Liver (tissue), 9 donors: Measurements from ENCODE around the gene ALK. TPM values are rescaled to one million over a fixed set of nuclear protein-coding genes. Genes with fewer than 3 reads are reported as not detected.

Experiments used
- DNase-seq: peaks from one replicate; pipeline ENCODE4 v3.0.0-alpha.2; 2017; ENCODE audit warnings: low spot score
- H3K27ac ChIP-seq, 2 donors: one replicate each; pipeline ENCODE4 v1.7.0; 2013; ENCODE audit warnings: inconsistent platforms in 2 of 2, low read length in 2 of 2, control low read depth in 1 of 2, low read depth in 1 of 2, mild to moderate bottlenecking in 1 of 2
- H3K27me3 ChIP-seq, 4 donors: one replicate each; pipeline versions ENCODE4 v1.6.1 to v1.7.0; 2013; ENCODE audit warnings: low read length in 3 of 4, inconsistent platforms in 1 of 4, mild to moderate bottlenecking in 1 of 4, moderate library complexity in 1 of 4; ENCODE audit not compliant: control insufficient read depth in 4 of 4, insufficient read depth in 4 of 4
- H3K36me3 ChIP-seq, 4 donors: one replicate each; pipeline versions ENCODE4 v1.6.1 to v1.7.0; 2013; ENCODE audit warnings: low read length in 3 of 4, mild to moderate bottlenecking in 3 of 4, low read depth in 1 of 4, moderate library complexity in 1 of 4; ENCODE audit not compliant: control insufficient read depth in 4 of 4, insufficient read depth in 3 of 4
- H3K4me1 ChIP-seq, 4 donors: one replicate each; pipeline versions ENCODE4 v1.6.1 to v1.7.0; 2013; ENCODE audit warnings: low read length in 3 of 4, mild to moderate bottlenecking in 3 of 4, moderate library complexity in 1 of 4; ENCODE audit not compliant: control insufficient read depth in 4 of 4, insufficient read depth in 4 of 4
- H3K4me3 ChIP-seq, 3 donors: one replicate each; pipeline versions ENCODE4 v1.6.1 to v1.7.0; 2013; ENCODE audit warnings: low read length in 3 of 3, control low read depth in 1 of 3, low read depth in 1 of 3, mild to moderate bottlenecking in 1 of 3
- H3K9ac ChIP-seq, 2 donors: one replicate each; pipeline ENCODE4 v1.7.0; 2013; ENCODE audit warnings: low read length in 2 of 2, mild to moderate bottlenecking in 2 of 2, moderate library complexity in 2 of 2, control low read depth in 1 of 2, low read depth in 1 of 2
- H3K9me3 ChIP-seq, 4 donors: one replicate each; pipeline versions ENCODE4 v1.6.1 to v1.7.0; 2013; ENCODE audit warnings: low read length in 3 of 4; ENCODE audit not compliant: control insufficient read depth in 4 of 4
- ATF3 ChIP-seq: IDR thresholded peaks from 2 replicates; pipeline ENCODE4 v1.6.1; 2016; ENCODE audit warnings: antibody characterized with exemption
- CTCF ChIP-seq: fragments of 150-350 bp; IDR thresholded peaks from 2 replicates; pipeline ENCODE4 v1.5.1; 2017; ENCODE audit warnings: improper control_type of control experiment, low read depth, low read length; ENCODE audit not compliant: missing input control
- FOXA1 ChIP-seq: IDR thresholded peaks from 2 replicates; pipeline ENCODE4 v1.6.1; 2016; ENCODE audit warnings: antibody characterized with exemption
- GABPA ChIP-seq, 2 donors: IDR thresholded peaks in 1 of 2; conservative IDR thresholded peaks in 1 of 2; 2 replicates each; pipeline ENCODE4 v1.6.1; 2016; ENCODE audit warnings: antibody characterized with exemption in 2 of 2, mild to moderate bottlenecking in 1 of 2, moderate library complexity in 1 of 2
- HNF4A ChIP-seq, 2 donors: conservative IDR thresholded peaks; 2 replicates each; pipeline ENCODE4 v1.6.1; 2016; ENCODE audit warnings: antibody characterized with exemption in 2 of 2, mild to moderate bottlenecking in 2 of 2
- HNF4G ChIP-seq: IDR thresholded peaks from 2 replicates; pipeline ENCODE4 v1.6.1; 2016; ENCODE audit warnings: antibody characterized with exemption
- JUND ChIP-seq, 2 donors: IDR thresholded peaks; 2 replicates each; pipeline ENCODE4 v1.6.1; 2016; ENCODE audit warnings: antibody characterized with exemption in 2 of 2
- MAX ChIP-seq: IDR thresholded peaks from 2 replicates; pipeline ENCODE4 v1.6.1; 2016; ENCODE audit warnings: antibody characterized with exemption
- NR2F2 ChIP-seq: IDR thresholded peaks from 2 replicates; pipeline ENCODE4 v1.6.1; 2016; ENCODE audit warnings: antibody characterized with exemption
- RAD21 ChIP-seq, 2 donors: IDR thresholded peaks; 2 replicates each; pipeline ENCODE4 v1.6.1; 2016; ENCODE audit warnings: antibody characterized with exemption in 2 of 2, mild to moderate bottlenecking in 2 of 2
- REST ChIP-seq: IDR thresholded peaks from 2 replicates; pipeline ENCODE4 v1.6.1; 2016; ENCODE audit warnings: antibody characterized with exemption, mild to moderate bottlenecking
- RXRA ChIP-seq, 2 donors: IDR thresholded peaks; 2 replicates each; pipeline ENCODE4 v1.6.1; 2017 to 2018; ENCODE audit warnings: antibody characterized with exemption in 2 of 2, mild to moderate bottlenecking in 1 of 2
- SP1 ChIP-seq: IDR thresholded peaks from 2 replicates; pipeline ENCODE4 v1.6.1; 2018; ENCODE audit warnings: antibody characterized with exemption, mild to moderate bottlenecking
- TAF1 ChIP-seq: conservative IDR thresholded peaks from 2 replicates; pipeline ENCODE4 v1.6.1; 2016; ENCODE audit warnings: antibody characterized with exemption, mild to moderate bottlenecking
- YY1 ChIP-seq: IDR thresholded peaks from 2 replicates; pipeline ENCODE4 v1.6.1; 2016; ENCODE audit warnings: antibody characterized with exemption, mild to moderate bottlenecking
- ZBTB33 ChIP-seq: IDR thresholded peaks from 2 replicates; pipeline ENCODE4 v1.6.1; 2016; ENCODE audit warnings: antibody characterized with exemption
- WGBS: extraction: QIAGEN DNeasy Blood & Tissue Kit; methylation state at CpG from one replicate; pipeline ENCODE4 v1.1.7; 2013; 5-methylcytosine and 5-hydroxymethylcytosine counted together
- polyA plus RNA-seq, 2 donors: library from polyadenylated mRNA; stranded (reverse) in 1 of 2; unstranded in 1 of 2; fragments of 200-250 nt in 1 of 2; fragments of >200 nt in 1 of 2; fragmentation: Nextera tagmentation in 1 of 2; extraction: Ambion mirVana in 1 of 2; gene quantifications; one replicate each; pipeline versions ENCODE4 v1.2.1 to v1.2.3, GENCODE V29; 2013 to 2015
- total RNA-seq, 2 donors: library from RNA; depleted of rRNA; stranded (reverse); fragments of >200 nt; gene quantifications; one replicate each; pipeline ENCODE4 v1.2.3, GENCODE V29; 2014
- donor health status: healthy.
- donor health status: healthy.
- donor health status: healthy.
- donor health status: healthy.
- donor health status: healthy.

Gene ALK
- total and polyA plus RNA-seq, 4 donors: under 0.01 TPM; not detected in 3

GRCh38 chr2:29420464-29420863 is 500.9 kb downstream of the ALK start:
- Histone ChIP-seq H3K36me3 (no peaks in the 10 kb centered on the region), H3K27ac (no peak overlapping the region), H3K27me3 (peaks cover 0 to 2% (median under 1%) of the 10 kb centered on the region in 4 donors), H3K4me1 (no peaks in the 10 kb centered on the region), H3K9ac (no peak overlapping the region), H3K9me3 (no peaks in the 10 kb centered on the region), H3K4me3 (no peak overlapping the region)
- TF ChIP-seq SP1: no peak
- TF ChIP-seq NR2F2: no peak
- TF ChIP-seq HNF4A (conservative IDR thresholded peaks at IDR 0.05): no peak
- no peak for TF ChIP-seq FOXA1
- TF ChIP-seq TAF1: no peak
- TF ChIP-seq YY1: no peak
- TF ChIP-seq HNF4G: no peak
- TF ChIP-seq GABPA (IDR thresholded peaks at IDR 0.05 in 1 of 2, conservative IDR thresholded peaks at IDR 0.05 in 1 of 2): no peak
- TF ChIP-seq RAD21 (IDR thresholded peaks at IDR 0.05): no peak
- TF ChIP-seq REST: no peak
- no peak for DNase-seq
- 72% methylated on average over 10 of the region's 10 CpGs for WGBS

GRCh38 chr2:29417630-29418029 is 503.8 kb downstream of the ALK start:
- DNase-seq: no peak
- H3K4me3 ChIP-seq: no peak overlapping the region
- no peaks in the 10 kb centered on the region for H3K4me1 ChIP-seq
- WGBS: 79% methylated on average over 6 of the region's 6 CpGs
- peaks cover 0 to 2% (median under 1%) of the 10 kb centered on the region in 4 donors for H3K27me3 ChIP-seq
- H3K9ac ChIP-seq: no peak overlapping the region
- H3K36me3 ChIP-seq: no peaks in the 10 kb centered on the region
- H3K27ac ChIP-seq: no peak overlapping the region
- no peaks in the 10 kb centered on the region for H3K9me3 ChIP-seq
- TF ChIP-seq JUND (IDR thresholded peaks at IDR 0.05) (no peak), CTCF (no peak), TAF1 (no peak), SP1 (no peak), ZBTB33 (no peak), YY1 (no peak), HNF4A (conservative IDR thresholded peaks at IDR 0.05) (no peak), RXRA (IDR thresholded peaks at IDR 0.05) (no peak), RAD21 (IDR thresholded peaks at IDR 0.05) (no peak), REST (no peak), GABPA (IDR thresholded peaks at IDR 0.05 in 1 of 2, conservative IDR thresholded peaks at IDR 0.05 in 1 of 2) (no peak), ATF3 (no peak), MAX (no peak)
